GM12878 (cell line): ENCODE data around the gene APOBEC3B. TPM values are rescaled to one million over a fixed set of nuclear protein-coding genes. Genes with fewer than 3 reads are reported as not detected.

Experiments
- BACH1 ChIP-seq: fragments of 450-650 bp; IDR thresholded peaks from 2 replicates; pipeline ENCODE4 v1.6.1; 2017; ENCODE audit warnings: mild to moderate bottlenecking, borderline replicate concordance
- BRCA1 ChIP-seq: IDR thresholded peaks from 2 replicates; pipeline ENCODE4 v1.6.1; 2011; ENCODE audit warnings: low read depth, low read length, improper control_type of control experiment
- CBFB ChIP-seq: IDR thresholded peaks from 2 replicates; pipeline ENCODE4 v1.6.1; 2016; ENCODE audit warnings: antibody characterized with exemption, low read depth
- FOS ChIP-seq: IDR thresholded peaks from 3 replicates; pipeline ENCODE4 v1.6.1; 2011; ENCODE audit warnings: borderline replicate concordance; ENCODE audit not compliant: insufficient read length; ENCODE audit errors: extremely low read depth
- HDAC2 ChIP-seq: fragments of 200-600 bp; sonication (generic); IDR thresholded peaks from 2 replicates; pipeline ENCODE4 v1.6.1; 2017
- IKZF2 ChIP-seq, 2 experiments: fragments of 450-650 bp; IDR thresholded peaks; 2 replicates each; pipeline ENCODE4 v1.6.1; 2017; ENCODE audit warnings: mild to moderate bottlenecking in 2 of 2, moderate library complexity in 2 of 2
- MEF2B ChIP-seq: fragments of 450-650 bp; IDR thresholded peaks from 2 replicates; pipeline ENCODE4 v1.6.1; 2018; ENCODE audit warnings: mild to moderate bottlenecking, moderate library complexity; ENCODE audit not compliant: partially characterized antibody, poor library complexity, severe bottlenecking
- MXI1 ChIP-seq: fragments of 150-350 bp; IDR thresholded peaks from 2 replicates; pipeline ENCODE4 v1.6.1; 2011; ENCODE audit warnings: low read depth, mild to moderate bottlenecking, inconsistent platforms, low read length, improper control_type of control experiment
- NFIC ChIP-seq: IDR thresholded peaks from 2 replicates; pipeline ENCODE4 v1.6.1; 2012; ENCODE audit warnings: low read depth, mild to moderate bottlenecking, inconsistent platforms, low read length, moderate library complexity
- PML ChIP-seq: IDR thresholded peaks from 2 replicates; pipeline ENCODE4 v1.6.1; 2012; ENCODE audit warnings: low read length, inconsistent platforms
- RBBP5 ChIP-seq: fragments of 200-600 bp; sonication (generic); conservative IDR thresholded peaks from 2 replicates; pipeline ENCODE4 v1.6.1; 2016
- RCOR1 ChIP-seq: conservative IDR thresholded peaks from 2 replicates; pipeline ENCODE4 v1.6.1; 2012; ENCODE audit warnings: low read depth, low read length, improper control_type of control experiment
- RUNX3 ChIP-seq: IDR thresholded peaks from 2 replicates; pipeline ENCODE4 v1.6.1; 2012; ENCODE audit warnings: low read length, inconsistent platforms
- SIN3A ChIP-seq: IDR thresholded peaks from 2 replicates; pipeline ENCODE4 v1.6.1; 2012; ENCODE audit warnings: low read depth, low read length, improper control_type of control experiment
- SMAD5 ChIP-seq: IDR thresholded peaks from 2 replicates; pipeline ENCODE4 v1.6.1; 2016; ENCODE audit warnings: antibody characterized with exemption, low read depth
- SRF ChIP-seq, 2 experiments: IDR thresholded peaks; 2 replicates each; pipeline ENCODE4 v1.6.1; 2011; ENCODE audit warnings: low read depth in 2 of 2, low read length in 2 of 2, mild to moderate bottlenecking in 1 of 2, moderate library complexity in 1 of 2
- TAF1 ChIP-seq: IDR thresholded peaks from 2 replicates; pipeline ENCODE4 v1.6.1; 2011; ENCODE audit warnings: mild to moderate bottlenecking, low read depth, low read length, borderline replicate concordance
- ZZZ3 ChIP-seq: IDR thresholded peaks from 2 replicates; pipeline ENCODE4 v1.6.1; 2011; ENCODE audit warnings: low read depth; ENCODE audit not compliant: control insufficient read depth, insufficient read length
- polyA plus RNA-seq, 11 experiments: library from polyadenylated mRNA; depleted of rRNA in 4 of 11; unstranded in 6 of 11; stranded (reverse) in 5 of 11; fragments of >200 nt; fragmentation: Nextera tagmentation in 4 of 11; fragmentation: Illumina TruSeq in 1 of 11; extraction: Ambion mirVana in 4 of 11; extraction: Trizol in 1 of 11; gene quantifications; 1 replicate in 1 of 11; 2 replicates in 10 of 11; pipeline versions ENCODE4 v1.2.1 to v1.2.3, GENCODE V29; 2011 to 2016; ENCODE audit warnings: inconsistent platforms in 2 of 11, missing spikeins in 2 of 11, low read depth in 1 of 11
- total RNA-seq, 4 experiments: library from RNA; depleted of rRNA in 3 of 4; stranded (reverse); fragments of >200 nt in 3 of 4; fragmentation: Illumina TruSeq in 1 of 4; extraction: Trizol in 1 of 4; gene quantifications; 2 replicates each; pipeline versions ENCODE4 v1.2.1 to v1.2.3, GENCODE V29; 2013 to 2021
- TF ChIP-seq, protein P1 (sequence below): IDR thresholded peaks from 2 replicates; pipeline ENCODE4 v1.6.1; 2011; ENCODE audit warnings: borderline replicate concordance, low read depth, mild to moderate bottlenecking, moderate library complexity, low read length; ENCODE audit not compliant: insufficient read depth, poor library complexity, severe bottlenecking
- TF ChIP-seq, protein P2 (sequence below): fragments of 450-650 bp; formaldehyde crosslinking; IDR thresholded peaks from 2 replicates; pipeline ENCODE4 v1.4.0; 2020; ENCODE audit warnings: mild to moderate bottlenecking, moderate library complexity
- TF ChIP-seq, protein P3 (sequence below): fragments of 450-650 bp; IDR thresholded peaks from 2 replicates; pipeline ENCODE4 v1.6.1; 2017; ENCODE audit warnings: low read depth, mild to moderate bottlenecking, moderate library complexity
- TF ChIP-seq, protein P4 (sequence below): fragments of 450-650 bp; IDR thresholded peaks from 2 replicates; pipeline ENCODE4 v1.6.1; 2017; ENCODE audit warnings: antibody characterized with exemption, mild to moderate bottlenecking, moderate library complexity

Gene APOBEC3B
- total and polyA plus RNA-seq, 10 of the 15 experiments (the other 5 are each of a cell fraction or from before 2014, with no cell fraction given): 2.4 to 75.1 (median 30.9) TPM

DNA sequence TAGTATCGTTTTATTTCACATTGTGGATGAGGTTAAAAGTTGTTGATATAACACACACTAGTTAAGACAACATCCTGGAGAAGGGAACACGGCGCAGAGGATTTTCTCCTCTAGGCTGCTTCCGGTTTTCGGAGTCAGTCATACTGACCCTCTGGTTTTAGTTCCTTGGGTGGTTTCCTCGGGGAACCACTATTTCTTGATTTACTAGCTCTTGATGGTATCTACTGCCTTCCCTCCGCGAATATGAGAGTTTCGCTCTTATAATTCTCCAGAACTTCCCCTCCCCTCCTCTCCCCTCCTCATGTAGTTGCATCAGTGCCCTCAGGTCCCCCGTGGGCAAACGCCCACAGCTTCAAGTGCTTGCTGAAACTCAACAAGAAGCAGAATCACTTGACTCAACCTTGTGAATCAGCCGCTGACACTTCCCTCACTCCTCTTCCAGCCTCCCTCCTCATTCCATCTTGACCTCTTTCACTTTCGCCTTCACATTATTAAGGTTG lies 40.6 kb upstream of the APOBEC3B start (continued):
- TF ChIP-seq SIN3A (no peak), SRF (IDR thresholded peaks at IDR 0.05; ENCODE audit: low read depth in 2 of 2, low read length in 2 of 2) (no peak), MEF2B (peak; percentile 84), NFIC (peak; percentile 71; the same call in 1 of the 2 replicates), SMAD5 (no peak), RBBP5 (no peak), PML (no peak), RCOR1 (no peak), MXI1 (no peak), HDAC2 (no peak), BACH1 (peak; percentile 40; the same call in 1 of the 2 replicates), IKZF2 (IDR thresholded peaks at IDR 0.05) (peak; percentile 92 to 96), CBFB (no peak; the same call in 1 of the 2 replicates), RUNX3 (peak; percentile 77), FOS (no peak), TAF1 (no peak), ZZZ3 (no peak), BRCA1 (no peak)
- TF ChIP-seq, protein P1, sequence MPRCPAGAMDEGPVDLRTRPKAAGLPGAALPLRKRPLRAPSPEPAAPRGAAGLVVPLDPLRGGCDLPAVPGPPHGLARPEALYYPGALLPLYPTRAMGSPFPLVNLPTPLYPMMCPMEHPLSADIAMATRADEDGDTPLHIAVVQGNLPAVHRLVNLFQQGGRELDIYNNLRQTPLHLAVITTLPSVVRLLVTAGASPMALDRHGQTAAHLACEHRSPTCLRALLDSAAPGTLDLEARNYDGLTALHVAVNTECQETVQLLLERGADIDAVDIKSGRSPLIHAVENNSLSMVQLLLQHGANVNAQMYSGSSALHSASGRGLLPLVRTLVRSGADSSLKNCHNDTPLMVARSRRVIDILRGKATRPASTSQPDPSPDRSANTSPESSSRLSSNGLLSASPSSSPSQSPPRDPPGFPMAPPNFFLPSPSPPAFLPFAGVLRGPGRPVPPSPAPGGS: no peak
- TF ChIP-seq, protein P2, sequence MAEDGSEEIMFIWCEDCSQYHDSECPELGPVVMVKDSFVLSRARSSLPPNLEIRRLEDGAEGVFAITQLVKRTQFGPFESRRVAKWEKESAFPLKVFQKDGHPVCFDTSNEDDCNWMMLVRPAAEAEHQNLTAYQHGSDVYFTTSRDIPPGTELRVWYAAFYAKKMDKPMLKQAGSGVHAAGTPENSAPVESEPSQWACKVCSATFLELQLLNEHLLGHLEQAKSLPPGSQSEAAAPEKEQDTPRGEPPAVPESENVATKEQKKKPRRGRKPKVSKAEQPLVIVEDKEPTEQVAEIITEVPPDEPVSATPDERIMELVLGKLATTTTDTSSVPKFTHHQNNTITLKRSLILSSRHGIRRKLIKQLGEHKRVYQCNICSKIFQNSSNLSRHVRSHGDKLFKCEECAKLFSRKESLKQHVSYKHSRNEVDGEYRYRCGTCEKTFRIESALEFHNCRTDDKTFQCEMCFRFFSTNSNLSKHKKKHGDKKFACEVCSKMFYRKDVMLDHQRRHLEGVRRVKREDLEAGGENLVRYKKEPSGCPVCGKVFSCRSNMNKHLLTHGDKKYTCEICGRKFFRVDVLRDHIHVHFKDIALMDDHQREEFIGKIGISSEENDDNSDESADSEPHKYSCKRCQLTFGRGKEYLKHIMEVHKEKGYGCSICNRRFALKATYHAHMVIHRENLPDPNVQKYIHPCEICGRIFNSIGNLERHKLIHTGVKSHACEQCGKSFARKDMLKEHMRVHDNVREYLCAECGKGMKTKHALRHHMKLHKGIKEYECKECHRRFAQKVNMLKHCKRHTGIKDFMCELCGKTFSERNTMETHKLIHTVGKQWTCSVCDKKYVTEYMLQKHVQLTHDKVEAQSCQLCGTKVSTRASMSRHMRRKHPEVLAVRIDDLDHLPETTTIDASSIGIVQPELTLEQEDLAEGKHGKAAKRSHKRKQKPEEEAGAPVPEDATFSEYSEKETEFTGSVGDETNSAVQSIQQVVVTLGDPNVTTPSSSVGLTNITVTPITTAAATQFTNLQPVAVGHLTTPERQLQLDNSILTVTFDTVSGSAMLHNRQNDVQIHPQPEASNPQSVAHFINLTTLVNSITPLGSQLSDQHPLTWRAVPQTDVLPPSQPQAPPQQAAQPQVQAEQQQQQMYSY: no peak
- TF ChIP-seq, protein P3, sequence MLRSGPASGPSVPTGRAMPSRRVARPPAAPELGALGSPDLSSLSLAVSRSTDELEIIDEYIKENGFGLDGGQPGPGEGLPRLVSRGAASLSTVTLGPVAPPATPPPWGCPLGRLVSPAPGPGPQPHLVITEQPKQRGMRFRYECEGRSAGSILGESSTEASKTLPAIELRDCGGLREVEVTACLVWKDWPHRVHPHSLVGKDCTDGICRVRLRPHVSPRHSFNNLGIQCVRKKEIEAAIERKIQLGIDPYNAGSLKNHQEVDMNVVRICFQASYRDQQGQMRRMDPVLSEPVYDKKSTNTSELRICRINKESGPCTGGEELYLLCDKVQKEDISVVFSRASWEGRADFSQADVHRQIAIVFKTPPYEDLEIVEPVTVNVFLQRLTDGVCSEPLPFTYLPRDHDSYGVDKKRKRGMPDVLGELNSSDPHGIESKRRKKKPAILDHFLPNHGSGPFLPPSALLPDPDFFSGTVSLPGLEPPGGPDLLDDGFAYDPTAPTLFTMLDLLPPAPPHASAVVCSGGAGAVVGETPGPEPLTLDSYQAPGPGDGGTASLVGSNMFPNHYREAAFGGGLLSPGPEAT: peak; percentile 96
- TF ChIP-seq, protein P4, sequence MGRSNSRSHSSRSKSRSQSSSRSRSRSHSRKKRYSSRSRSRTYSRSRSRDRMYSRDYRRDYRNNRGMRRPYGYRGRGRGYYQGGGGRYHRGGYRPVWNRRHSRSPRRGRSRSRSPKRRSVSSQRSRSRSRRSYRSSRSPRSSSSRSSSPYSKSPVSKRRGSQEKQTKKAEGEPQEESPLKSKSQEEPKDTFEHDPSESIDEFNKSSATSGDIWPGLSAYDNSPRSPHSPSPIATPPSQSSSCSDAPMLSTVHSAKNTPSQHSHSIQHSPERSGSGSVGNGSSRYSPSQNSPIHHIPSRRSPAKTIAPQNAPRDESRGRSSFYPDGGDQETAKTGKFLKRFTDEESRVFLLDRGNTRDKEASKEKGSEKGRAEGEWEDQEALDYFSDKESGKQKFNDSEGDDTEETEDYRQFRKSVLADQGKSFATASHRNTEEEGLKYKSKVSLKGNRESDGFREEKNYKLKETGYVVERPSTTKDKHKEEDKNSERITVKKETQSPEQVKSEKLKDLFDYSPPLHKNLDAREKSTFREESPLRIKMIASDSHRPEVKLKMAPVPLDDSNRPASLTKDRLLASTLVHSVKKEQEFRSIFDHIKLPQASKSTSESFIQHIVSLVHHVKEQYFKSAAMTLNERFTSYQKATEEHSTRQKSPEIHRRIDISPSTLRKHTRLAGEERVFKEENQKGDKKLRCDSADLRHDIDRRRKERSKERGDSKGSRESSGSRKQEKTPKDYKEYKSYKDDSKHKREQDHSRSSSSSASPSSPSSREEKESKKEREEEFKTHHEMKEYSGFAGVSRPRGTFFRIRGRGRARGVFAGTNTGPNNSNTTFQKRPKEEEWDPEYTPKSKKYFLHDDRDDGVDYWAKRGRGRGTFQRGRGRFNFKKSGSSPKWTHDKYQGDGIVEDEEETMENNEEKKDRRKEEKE: no peak
